Measurements from ENCODE around the gene NCKAP5.
A peak's percentile ranks its signal among the peaks of the same experiment; 100 is the strongest.

NCKAP5 gene

GRCh38 chr2:133462811-133463210 lies 105.5 kb downstream of the NCKAP5 start:
- no peaks in the 10 kb centered on the region for H3K36me3 ChIP-seq (ENCODE audit: low read depth)
- DNase-seq (ENCODE audit: low spot score) (no peak), ATAC-seq (ENCODE audit: low read depth) (no peak)
- TF ChIP-seq, protein P1, sequence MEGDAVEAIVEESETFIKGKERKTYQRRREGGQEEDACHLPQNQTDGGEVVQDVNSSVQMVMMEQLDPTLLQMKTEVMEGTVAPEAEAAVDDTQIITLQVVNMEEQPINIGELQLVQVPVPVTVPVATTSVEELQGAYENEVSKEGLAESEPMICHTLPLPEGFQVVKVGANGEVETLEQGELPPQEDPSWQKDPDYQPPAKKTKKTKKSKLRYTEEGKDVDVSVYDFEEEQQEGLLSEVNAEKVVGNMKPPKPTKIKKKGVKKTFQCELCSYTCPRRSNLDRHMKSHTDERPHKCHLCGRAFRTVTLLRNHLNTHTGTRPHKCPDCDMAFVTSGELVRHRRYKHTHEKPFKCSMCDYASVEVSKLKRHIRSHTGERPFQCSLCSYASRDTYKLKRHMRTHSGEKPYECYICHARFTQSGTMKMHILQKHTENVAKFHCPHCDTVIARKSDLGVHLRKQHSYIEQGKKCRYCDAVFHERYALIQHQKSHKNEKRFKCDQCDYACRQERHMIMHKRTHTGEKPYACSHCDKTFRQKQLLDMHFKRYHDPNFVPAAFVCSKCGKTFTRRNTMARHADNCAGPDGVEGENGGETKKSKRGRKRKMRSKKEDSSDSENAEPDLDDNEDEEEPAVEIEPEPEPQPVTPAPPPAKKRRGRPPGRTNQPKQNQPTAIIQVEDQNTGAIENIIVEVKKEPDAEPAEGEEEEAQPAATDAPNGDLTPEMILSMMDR (IDR thresholded peaks at IDR 0.05; ENCODE audit: poor library complexity, severe bottlenecking), result no peak
- no peaks in the 10 kb centered on the region for H3K4me1 ChIP-seq (ENCODE audit: insufficient read depth, poor library complexity, severe bottlenecking)
- no peak overlapping the region for H3K4me3 ChIP-seq (ENCODE audit: severe bottlenecking)
- H3K9me3 ChIP-seq (ENCODE audit: severe bottlenecking), result no peaks in the 10 kb centered on the region
- no peaks in the 10 kb centered on the region for H3K27me3 ChIP-seq (ENCODE audit: insufficient read depth, poor library complexity, severe bottlenecking)
- no peak overlapping the region for H3K27ac ChIP-seq (ENCODE audit: poor library complexity, severe bottlenecking)

- Histone ChIP-seq H3K27ac (ENCODE audit: poor library complexity, severe bottlenecking) (no peak overlapping the region), H3K4me1 (ENCODE audit: insufficient read depth, poor library complexity, severe bottlenecking) (no peaks in the 10 kb centered on the region), H3K9me3 (ENCODE audit: severe bottlenecking) (no peaks in the 10 kb centered on the region), H3K36me3 (ENCODE audit: low read depth) (no peaks in the 10 kb centered on the region), H3K4me3 (ENCODE audit: severe bottlenecking) (no peak overlapping the region), H3K27me3 (ENCODE audit: insufficient read depth, poor library complexity, severe bottlenecking) (no peaks in the 10 kb centered on the region)
- TF ChIP-seq, protein P1 (IDR thresholded peaks at IDR 0.05; ENCODE audit: poor library complexity, severe bottlenecking), result no peak
- DNase-seq (ENCODE audit: low spot score) (no peak), ATAC-seq (ENCODE audit: low read depth) (no peak)
These were observed 106.8 kb downstream of the NCKAP5 start for GRCh38 chr2:133461484-133461883.

GRCh38 chr2:133459590-133459989 lies 108.7 kb downstream of the NCKAP5 start:
- H3K27me3 ChIP-seq (ENCODE audit: insufficient read depth, poor library complexity, severe bottlenecking), result no peaks in the 10 kb centered on the region
- no peaks in the 10 kb centered on the region for H3K4me1 ChIP-seq (ENCODE audit: insufficient read depth, poor library complexity, severe bottlenecking)
- ATAC-seq (ENCODE audit: low read depth) (no peak), DNase-seq (ENCODE audit: low spot score) (no peak)
- no peaks in the 10 kb centered on the region for H3K36me3 ChIP-seq (ENCODE audit: low read depth)
- no peak overlapping the region for H3K4me3 ChIP-seq (ENCODE audit: severe bottlenecking)
- TF ChIP-seq, protein P1 (IDR thresholded peaks at IDR 0.05; ENCODE audit: poor library complexity, severe bottlenecking), result no peak
- no peak overlapping the region for H3K27ac ChIP-seq (ENCODE audit: poor library complexity, severe bottlenecking)
- H3K9me3 ChIP-seq (ENCODE audit: severe bottlenecking), result no peaks in the 10 kb centered on the region

DNA sequence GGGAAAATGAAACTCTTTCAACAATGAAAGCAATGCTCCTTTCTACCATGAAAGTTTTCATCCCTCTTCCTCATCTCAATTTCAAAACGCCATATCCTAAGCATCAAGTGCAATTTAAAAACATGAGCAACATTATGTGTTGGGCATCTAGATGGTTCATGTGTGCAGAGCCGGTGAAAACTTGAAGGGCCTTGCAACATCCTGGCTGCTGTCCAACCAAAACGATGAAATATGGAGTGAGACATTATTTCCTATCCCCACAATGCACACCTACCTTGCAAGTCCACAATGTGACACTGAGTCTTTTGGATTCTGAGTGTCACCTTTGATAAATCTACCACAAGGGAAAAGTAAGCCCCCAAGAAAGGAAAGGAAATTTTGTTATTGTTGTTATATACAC lies 110.0 kb downstream of the NCKAP5 start:
- Histone ChIP-seq H3K36me3 (ENCODE audit: low read depth) (no peaks in the 10 kb centered on the region), H3K4me3 (ENCODE audit: severe bottlenecking) (no peak overlapping the region), H3K9me3 (ENCODE audit: severe bottlenecking) (no peaks in the 10 kb centered on the region), H3K4me1 (ENCODE audit: insufficient read depth, poor library complexity, severe bottlenecking) (no peaks in the 10 kb centered on the region), H3K27me3 (ENCODE audit: insufficient read depth, poor library complexity, severe bottlenecking) (no peaks in the 10 kb centered on the region), H3K27ac (ENCODE audit: poor library complexity, severe bottlenecking) (no peak overlapping the region)
- TF ChIP-seq, protein P1 (IDR thresholded peaks at IDR 0.05; ENCODE audit: poor library complexity, severe bottlenecking), result no peak
- ATAC-seq (ENCODE audit: low read depth), result peak; percentile 49; the same call in 1 of the 3 replicates
- DNase-seq (ENCODE audit: low spot score), result no peak

DNA sequence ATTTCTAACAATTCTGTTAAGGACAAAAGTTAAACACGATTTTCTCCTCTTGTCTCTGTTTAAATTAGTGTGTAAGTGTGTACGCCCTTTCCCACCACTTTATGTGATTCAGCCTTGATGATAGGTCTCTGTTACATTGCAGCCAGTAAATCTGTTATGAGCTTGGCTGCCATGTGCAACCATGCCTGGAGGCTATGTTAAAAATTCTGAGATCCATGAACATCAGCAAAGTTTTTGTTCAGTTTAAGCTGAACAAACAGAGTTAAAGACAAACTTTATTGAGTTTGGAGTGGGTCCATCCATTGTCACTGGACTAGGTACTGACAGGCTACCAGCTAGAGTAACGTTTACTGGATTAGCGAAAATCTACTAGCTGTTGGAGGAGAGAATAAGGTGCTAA lies 110.4 kb downstream of the NCKAP5 start:
- TF ChIP-seq, protein P1 (IDR thresholded peaks at IDR 0.05; ENCODE audit: poor library complexity, severe bottlenecking), result no peak
- ATAC-seq (ENCODE audit: low read depth), result no peak
- Histone ChIP-seq H3K36me3 (ENCODE audit: low read depth) (no peaks in the 10 kb centered on the region), H3K27me3 (ENCODE audit: insufficient read depth, poor library complexity, severe bottlenecking) (no peaks in the 10 kb centered on the region), H3K27ac (ENCODE audit: poor library complexity, severe bottlenecking) (no peak overlapping the region), H3K4me3 (ENCODE audit: severe bottlenecking) (no peak overlapping the region), H3K9me3 (ENCODE audit: severe bottlenecking) (no peaks in the 10 kb centered on the region), H3K4me1 (ENCODE audit: insufficient read depth, poor library complexity, severe bottlenecking) (peaks cover 2% of the 10 kb centered on the region)
- DNase-seq (ENCODE audit: low spot score), result no peak

Data from RWPE2 (cell line).